Stomach (tissue), 9 donors: Measurements from ENCODE around the gene LCP2. TPM values are rescaled to one million over a fixed set of nuclear protein-coding genes. Genes with fewer than 3 reads are reported as not detected.

Source experiments
- DNase-seq, 2 donors: peaks; one replicate each; pipeline versions ENCODE4 v3.0.0 to v3.0.0-alpha.2; 2013 to 2019
- H3K27ac ChIP-seq, 5 donors: fragments of 200-600 bp in 4 of 5; sonication (generic) in 4 of 5; one replicate each; pipeline ENCODE4 v1.5.1; 2013 to 2019; ENCODE audit warnings: mild to moderate bottlenecking in 1 of 5, moderate library complexity in 1 of 5
- H3K27me3 ChIP-seq, 3 donors: fragments of 200-600 bp; sonication (generic); one replicate each; pipeline ENCODE4 v1.5.1; 2017 to 2019; ENCODE audit warnings: mixed run types in 1 of 3
- H3K36me3 ChIP-seq, 4 donors: fragments of 200-600 bp; sonication (generic); 1 replicate in 3 of 4; 2 replicates in 1 of 4; pipeline ENCODE4 v1.5.1; 2016 to 2019
- H3K4me1 ChIP-seq, 4 donors: fragments of 200-600 bp; sonication (generic); one replicate each; pipeline ENCODE4 v1.5.1; 2016 to 2019
- H3K4me3 ChIP-seq, 4 donors: fragments of 200-600 bp; sonication (generic) in 3 of 4; one replicate each; pipeline ENCODE4 v1.5.1; 2016 to 2019; ENCODE audit warnings: mild to moderate bottlenecking in 1 of 4
- H3K9me3 ChIP-seq, 4 donors: fragments of 200-600 bp; sonication (generic); one replicate each; pipeline ENCODE4 v1.5.1; 2016 to 2019
- EP300 ChIP-seq: sonication (generic); formaldehyde crosslinking; IDR thresholded peaks from one replicate; pipeline ENCODE4 v1.6.1; 2017; ENCODE audit warnings: antibody characterized with exemption
- POLR2A ChIP-seq, 4 donors: fragments of 450-650 bp; IDR thresholded peaks; one replicate each; pipeline ENCODE4 v1.6.1; 2016; ENCODE audit warnings: antibody characterized with exemption in 4 of 4, control low read depth in 2 of 4, mild to moderate bottlenecking in 1 of 4, moderate library complexity in 1 of 4
- POLR2AphosphoS5 ChIP-seq, 3 donors: sonication (generic); formaldehyde crosslinking; IDR thresholded peaks; one replicate each; pipeline ENCODE4 v1.6.1; 2016; ENCODE audit warnings: antibody characterized with exemption in 3 of 3
- WGBS, 5 donors: extraction: QIAGEN DNeasy Blood & Tissue Kit in 3 of 5; methylation state at CpG; one replicate each; pipeline versions ENCODE4 v1.1.5 to v1.1.7; 2013 to 2018; 5-methylcytosine and 5-hydroxymethylcytosine counted together
- intact Hi-C: fragments of 100-400 bp; cut with DNase I; formaldehyde crosslinking; loops from one replicate; pipeline ENCODE4 v1.15.1; 2023; ENCODE audit warnings: low total_unique reads
- polyA plus RNA-seq, 3 donors: library from polyadenylated mRNA; stranded (reverse); fragments of 200-250 nt; gene quantifications; one replicate each; pipeline ENCODE4 v1.2.3, GENCODE V29; 2013
- total RNA-seq, 5 donors: library from RNA; depleted of rRNA; stranded (reverse); fragments of >200 nt; gene quantifications; one replicate each; pipeline versions ENCODE4 v1.1.0 to v1.2.3, GENCODE V29; 2014 to 2016
- TF ChIP-seq, protein P1 (sequence below), 7 experiments: fragments of 450-650 bp in 4 of 7; fragments of 200-600 bp in 3 of 7; sonication (generic) in 3 of 7; IDR thresholded peaks; one replicate each; pipeline ENCODE4 v1.5.1; 2016 to 2019; ENCODE audit warnings: antibody characterized with exemption in 7 of 7, control low read depth in 2 of 7, mild to moderate bottlenecking in 1 of 7
- donor health status: healthy with polysubstance abuse.
- donor health status: Bipolar disorder and iron deficiency.
- donor health status: healthy.

Gene LCP2
- total and polyA plus RNA-seq, 8 donors, result 0.58 to 69.4 (median 16.8) TPM

DNA sequence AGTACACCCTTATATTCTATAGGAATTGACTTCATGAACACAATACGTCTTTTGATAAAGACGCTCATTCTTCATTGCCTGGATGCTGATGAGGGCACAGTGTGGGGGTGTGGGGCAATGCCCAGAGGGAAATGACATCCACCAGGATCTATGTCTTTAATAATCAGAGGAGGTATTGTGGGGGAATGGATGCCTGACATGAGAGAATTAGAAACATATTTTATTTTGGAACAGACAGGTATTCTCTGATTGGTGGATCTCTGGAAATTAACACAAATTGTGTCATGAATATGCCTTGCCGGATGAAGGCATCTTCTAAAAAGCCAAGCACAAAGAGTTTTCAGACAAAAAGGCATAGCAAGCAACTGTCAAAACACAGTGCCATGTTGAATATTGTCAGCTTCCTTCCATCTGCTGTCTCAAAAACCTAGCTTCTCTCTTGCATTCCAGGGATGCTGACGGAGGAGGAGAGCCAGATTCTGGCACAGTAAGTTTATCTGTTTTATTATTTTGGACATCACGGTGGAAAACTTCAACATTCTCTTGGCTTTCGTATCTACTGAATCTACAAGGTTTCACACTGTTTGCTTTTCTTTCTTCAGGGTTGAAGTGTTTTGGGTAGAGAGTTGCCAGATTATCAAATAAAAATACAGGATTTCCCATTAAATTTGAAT is 68.7 kb downstream of the LCP2 start:
- intact Hi-C loops, result loop anchor here (5.0 kb wide), 1 partner anchor 193 kb away; no protein-coding TSS in a partner anchor
- DNase-seq, result no peak
- no peak overlapping the region for H3K4me3 ChIP-seq
- no peaks in the 10 kb centered on the region for H3K4me1 ChIP-seq
- no peaks in the 10 kb centered on the region for H3K9me3 ChIP-seq
- 75 to 76% (median 75%) methylated on average over 6 of the region's 6 CpGs for WGBS, 5 donors
- H3K36me3 ChIP-seq, result no peaks in the 10 kb centered on the region
- no peak overlapping the region for H3K27ac ChIP-seq
- TF ChIP-seq POLR2A (IDR thresholded peaks at IDR 0.05) (no peak), EP300 (no peak), POLR2AphosphoS5 (IDR thresholded peaks at IDR 0.05) (no peak)
- TF ChIP-seq, protein P1, sequence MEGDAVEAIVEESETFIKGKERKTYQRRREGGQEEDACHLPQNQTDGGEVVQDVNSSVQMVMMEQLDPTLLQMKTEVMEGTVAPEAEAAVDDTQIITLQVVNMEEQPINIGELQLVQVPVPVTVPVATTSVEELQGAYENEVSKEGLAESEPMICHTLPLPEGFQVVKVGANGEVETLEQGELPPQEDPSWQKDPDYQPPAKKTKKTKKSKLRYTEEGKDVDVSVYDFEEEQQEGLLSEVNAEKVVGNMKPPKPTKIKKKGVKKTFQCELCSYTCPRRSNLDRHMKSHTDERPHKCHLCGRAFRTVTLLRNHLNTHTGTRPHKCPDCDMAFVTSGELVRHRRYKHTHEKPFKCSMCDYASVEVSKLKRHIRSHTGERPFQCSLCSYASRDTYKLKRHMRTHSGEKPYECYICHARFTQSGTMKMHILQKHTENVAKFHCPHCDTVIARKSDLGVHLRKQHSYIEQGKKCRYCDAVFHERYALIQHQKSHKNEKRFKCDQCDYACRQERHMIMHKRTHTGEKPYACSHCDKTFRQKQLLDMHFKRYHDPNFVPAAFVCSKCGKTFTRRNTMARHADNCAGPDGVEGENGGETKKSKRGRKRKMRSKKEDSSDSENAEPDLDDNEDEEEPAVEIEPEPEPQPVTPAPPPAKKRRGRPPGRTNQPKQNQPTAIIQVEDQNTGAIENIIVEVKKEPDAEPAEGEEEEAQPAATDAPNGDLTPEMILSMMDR (IDR thresholded peaks at IDR 0.05), result no peak
- no peaks in the 10 kb centered on the region for H3K27me3 ChIP-seq

DNA sequence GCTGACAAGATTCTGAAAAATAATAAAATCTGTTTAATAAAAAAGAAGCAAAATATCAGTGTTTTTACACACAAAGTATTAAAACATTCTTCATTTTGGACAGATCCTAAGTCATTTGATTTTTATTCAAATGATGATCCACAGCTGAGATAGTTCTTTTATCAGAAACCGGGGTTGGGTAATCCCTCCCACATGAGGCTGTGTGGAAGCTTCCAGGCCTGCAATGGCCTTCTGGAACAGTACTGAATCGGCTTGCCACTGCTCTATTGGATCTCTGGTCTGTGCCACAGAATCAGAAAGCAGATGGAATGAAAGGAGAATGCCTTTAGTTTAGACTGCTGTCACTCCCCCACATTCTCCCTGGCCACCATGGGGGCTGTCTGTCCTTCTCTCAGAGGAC is 70.9 kb downstream of the LCP2 start:
- Histone ChIP-seq H3K9me3 (no peaks in the 10 kb centered on the region), H3K27me3 (no peaks in the 10 kb centered on the region), H3K36me3 (no peaks in the 10 kb centered on the region), H3K27ac (no peak overlapping the region), H3K4me3 (no peak overlapping the region), H3K4me1 (peaks cover 0 to 5% (median 0%) of the 10 kb centered on the region in 4 donors)
- TF ChIP-seq EP300, result no peak
- TF ChIP-seq, protein P1 (IDR thresholded peaks at IDR 0.05), result no peak
- TF ChIP-seq POLR2A (IDR thresholded peaks at IDR 0.05), result no peak
- TF ChIP-seq POLR2AphosphoS5 (IDR thresholded peaks at IDR 0.05), result no peak
- WGBS, 5 donors, result 38 to 79% (median 63%) methylated on average over 2 of the region's 2 CpGs
- intact Hi-C loops, result loop anchor here (5.0 kb wide), 1 partner anchor 196 kb away; no protein-coding TSS in a partner anchor
- DNase-seq, result no peak

DNA sequence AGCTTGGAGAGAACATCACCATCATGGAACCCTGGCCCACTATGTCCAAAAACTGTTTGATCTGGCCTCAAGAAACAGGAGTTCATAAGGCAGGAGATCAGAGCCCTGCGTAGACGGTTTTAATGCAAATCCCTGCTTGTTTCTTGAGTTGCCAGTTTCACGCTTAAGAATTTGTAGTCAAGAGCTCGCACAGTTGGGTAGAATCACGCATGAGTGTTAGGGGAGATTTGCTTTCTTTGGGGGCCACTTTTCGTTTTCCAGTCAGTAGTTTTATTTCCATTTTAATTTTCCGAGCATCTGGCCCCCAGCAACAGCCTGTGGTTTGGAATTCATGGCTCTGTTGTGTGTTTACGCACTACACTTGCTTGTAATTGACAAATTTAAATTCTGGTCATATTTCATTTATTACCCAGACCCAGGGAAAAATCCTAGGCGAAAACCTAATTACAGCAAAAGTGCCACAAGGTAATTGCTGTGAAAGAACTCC is 71.4 kb downstream of the LCP2 start:
- Histone ChIP-seq H3K4me3 (no peak overlapping the region), H3K4me1 (peaks cover 0 to 5% (median 0%) of the 10 kb centered on the region in 4 donors), H3K9me3 (no peaks in the 10 kb centered on the region), H3K27me3 (no peaks in the 10 kb centered on the region), H3K27ac (no peak overlapping the region), H3K36me3 (no peaks in the 10 kb centered on the region)
- intact Hi-C loops, result loop anchor here (5.0 kb wide), 1 partner anchor 196 kb away; no protein-coding TSS in a partner anchor
- TF ChIP-seq, protein P1 (IDR thresholded peaks at IDR 0.05), result no peak
- TF ChIP-seq EP300, result no peak
- no peak for TF ChIP-seq POLR2A (IDR thresholded peaks at IDR 0.05)
- no peak for TF ChIP-seq POLR2AphosphoS5 (IDR thresholded peaks at IDR 0.05)
- no peak for DNase-seq
- 73 to 83% (median 77%) methylated on average over 9 of the region's 9 CpGs for WGBS, 5 donors

DNA sequence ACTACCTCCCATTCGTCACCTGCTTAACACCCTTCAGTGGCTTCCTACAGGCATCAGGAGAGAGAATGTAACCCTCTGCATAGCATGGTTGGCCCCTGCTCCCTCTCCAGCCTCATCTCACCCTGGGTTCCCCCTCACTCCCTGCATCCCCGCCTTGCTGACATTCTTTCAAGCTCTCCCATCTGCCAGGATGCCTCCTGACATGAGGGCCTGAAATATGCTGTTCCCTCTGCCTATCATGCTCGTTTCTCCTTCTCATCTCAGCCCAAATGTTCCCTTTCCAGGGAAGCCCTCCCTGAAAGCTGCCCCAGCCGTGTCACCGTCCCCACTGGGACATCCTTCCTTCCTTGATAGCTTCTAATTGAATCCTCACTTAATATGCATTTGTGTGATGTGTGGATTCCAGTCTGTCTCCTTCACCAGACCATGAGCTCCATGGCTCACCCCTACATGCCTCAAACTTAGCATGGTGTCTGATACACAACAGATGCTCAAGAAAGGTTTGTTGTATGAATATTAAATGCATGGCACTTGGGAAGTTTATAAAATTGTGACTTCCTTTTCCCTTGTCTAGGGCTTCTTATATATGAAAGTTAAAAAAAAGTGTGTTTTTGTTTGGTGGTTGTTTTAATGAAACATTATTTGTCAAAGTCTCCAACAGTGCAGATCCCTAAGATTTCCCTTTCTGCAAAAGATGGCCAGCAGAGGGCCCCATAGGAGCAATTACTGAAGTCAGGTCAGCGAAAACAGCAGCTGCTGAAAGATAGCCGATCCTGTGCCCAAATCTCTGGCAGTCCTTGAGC is 72.0 kb downstream of the LCP2 start:
- Histone ChIP-seq H3K27ac (no peak overlapping the region), H3K4me3 (no peak overlapping the region), H3K9me3 (no peaks in the 10 kb centered on the region), H3K36me3 (no peaks in the 10 kb centered on the region), H3K4me1 (peaks cover 0 to 5% (median 0%) of the 10 kb centered on the region in 4 donors), H3K27me3 (no peaks in the 10 kb centered on the region)
- peak; percentile 74 to 88 for DNase-seq
- TF ChIP-seq POLR2AphosphoS5 (IDR thresholded peaks at IDR 0.05), result no peak
- no peak for TF ChIP-seq POLR2A (IDR thresholded peaks at IDR 0.05)
- TF ChIP-seq, protein P1 (IDR thresholded peaks at IDR 0.05), result peak in 4 of 7 experiments; percentile 58 to 72 (median 68)
- WGBS, 5 donors, result 49 to 56% (median 55%) methylated on average over 7 of the region's 7 CpGs
- intact Hi-C loops, result loop anchor here (5.0 kb wide), 1 partner anchor 197 kb away; no protein-coding TSS in a partner anchor
